ENCODE measurements around the gene ELAPOR1.
"Not testable (repeated sequence)": the region's sequence is repeated elsewhere in the genome, so short reads cannot be mapped to it uniquely, and the experiment has no call there.

The ELAPOR1 gene

DNA sequence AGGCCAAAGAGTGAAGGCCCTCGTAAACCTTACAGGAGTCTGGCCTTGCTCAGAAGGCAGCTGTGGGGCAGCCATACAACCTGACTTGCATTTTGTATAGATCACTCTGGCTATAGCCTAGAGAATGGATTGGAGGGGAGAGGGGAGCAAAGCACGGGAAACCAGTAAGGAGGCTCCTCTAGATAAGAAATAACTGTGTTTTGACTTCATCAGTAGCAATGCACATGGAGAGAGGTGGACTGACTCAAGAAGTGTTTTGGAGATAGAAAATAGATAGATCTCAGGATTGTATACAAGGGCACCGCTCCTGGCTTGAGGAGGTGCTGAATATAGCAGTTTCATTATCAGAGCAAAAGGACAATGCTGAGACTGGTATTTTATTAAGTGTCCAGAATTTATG, 26.5 kb downstream of the ELAPOR1 start:
- no peak for DNase-seq

DNA sequence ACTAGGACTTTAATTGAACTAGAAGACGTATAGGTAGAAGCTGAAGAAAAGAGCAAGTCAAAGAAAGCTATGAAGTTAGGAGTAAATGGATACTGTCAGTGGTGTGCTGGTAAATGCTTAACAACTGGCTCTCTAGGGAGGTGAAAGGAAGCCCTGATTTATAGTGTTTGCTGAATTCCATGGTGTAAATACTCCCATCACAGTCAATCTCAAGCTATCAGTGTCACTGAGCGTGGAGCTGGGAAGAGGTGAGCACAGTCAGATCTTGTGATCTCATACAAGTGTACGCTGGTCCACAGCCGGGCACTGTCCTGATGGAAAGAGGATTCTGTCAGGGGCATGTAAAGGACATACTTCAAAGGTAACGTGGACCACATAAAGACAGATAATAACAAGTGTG, 28.3 kb downstream of the ELAPOR1 start:
- DNase-seq: no peak

DNA sequence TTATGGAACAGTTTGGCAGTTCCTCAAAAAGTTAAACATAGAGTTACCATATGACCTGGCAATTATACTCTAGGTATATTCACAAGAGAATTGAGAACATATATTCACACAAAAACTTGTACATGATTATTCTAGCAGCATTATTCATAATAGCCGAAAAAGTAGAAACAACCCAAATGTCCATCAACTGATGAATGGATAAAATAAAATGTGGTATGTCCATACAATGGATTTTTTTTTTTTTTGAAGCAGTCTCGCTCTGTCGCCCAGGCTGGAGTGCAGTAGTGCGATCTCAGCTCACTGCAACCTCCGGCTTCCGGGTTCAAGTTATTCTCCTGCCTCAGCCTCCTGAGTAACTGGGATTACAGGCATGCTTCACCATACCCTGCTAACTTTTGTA, 28.8 kb downstream of the ELAPOR1 start:
- DNase-seq: not testable (repeated sequence)

DNA sequence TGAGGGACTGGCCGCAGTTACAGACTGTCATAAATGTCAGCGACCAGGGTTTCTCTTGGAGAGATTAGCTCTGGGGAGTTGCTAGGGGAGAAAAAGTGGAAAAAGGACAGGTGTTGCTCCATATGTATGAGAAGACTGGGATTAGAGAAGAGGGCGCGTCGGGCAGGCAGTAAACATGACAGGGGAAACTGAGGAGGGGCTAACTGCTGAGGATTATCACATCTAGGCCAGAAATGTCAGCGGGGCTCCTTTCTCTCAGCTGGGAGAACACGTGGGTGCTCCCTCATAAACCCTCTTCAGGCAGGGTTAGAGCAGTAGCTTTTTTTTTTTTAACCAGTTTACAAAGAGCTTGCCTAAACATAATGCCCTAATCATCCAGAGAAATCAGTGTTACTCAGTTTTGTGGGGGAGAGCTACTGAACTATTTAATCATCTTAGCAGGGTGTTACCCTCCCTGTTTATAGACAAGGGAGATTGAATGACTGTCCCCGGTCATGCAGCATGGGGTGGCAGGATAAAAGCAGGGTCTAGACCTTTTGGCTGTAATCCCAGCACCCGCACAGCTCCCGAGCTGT, 35.2 kb downstream of the ELAPOR1 start:
- no peak for DNase-seq

DNA sequence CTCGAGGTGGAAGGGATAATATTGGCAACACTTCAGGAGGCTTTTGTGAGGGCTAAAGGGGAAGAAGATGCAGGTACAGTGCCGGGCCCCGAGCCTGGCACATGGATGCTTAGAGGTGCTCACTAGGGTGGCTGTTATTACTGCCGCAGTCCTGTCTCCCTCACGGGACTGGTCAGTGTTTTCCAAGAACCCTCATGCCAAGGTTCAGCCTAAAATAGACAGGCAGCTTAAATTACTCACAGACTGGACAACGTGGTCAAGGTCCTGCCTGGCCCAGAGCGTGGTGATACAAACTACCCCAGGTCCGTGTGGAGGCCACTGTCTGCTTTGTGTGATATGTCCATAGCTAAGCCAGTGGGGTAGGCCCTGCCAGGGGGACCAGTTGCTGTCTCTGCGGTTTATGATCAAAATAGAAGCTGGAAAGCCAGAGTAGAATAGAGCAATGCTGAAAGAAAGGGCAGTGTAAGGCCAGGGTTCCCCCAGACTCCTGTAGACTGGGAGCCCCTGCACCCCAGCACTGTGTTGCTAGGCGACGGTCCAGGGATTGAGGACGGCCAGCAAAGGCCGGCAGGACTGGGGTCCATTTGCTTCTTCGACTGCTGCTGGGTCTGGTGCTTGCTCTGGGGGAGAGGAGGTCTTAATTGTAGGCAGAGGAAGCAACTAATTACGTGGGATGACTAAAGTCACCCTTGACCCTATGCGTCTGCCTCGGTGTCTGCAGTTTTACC, 36.1 kb downstream of the ELAPOR1 start:
- no peak for DNase-seq

DNA sequence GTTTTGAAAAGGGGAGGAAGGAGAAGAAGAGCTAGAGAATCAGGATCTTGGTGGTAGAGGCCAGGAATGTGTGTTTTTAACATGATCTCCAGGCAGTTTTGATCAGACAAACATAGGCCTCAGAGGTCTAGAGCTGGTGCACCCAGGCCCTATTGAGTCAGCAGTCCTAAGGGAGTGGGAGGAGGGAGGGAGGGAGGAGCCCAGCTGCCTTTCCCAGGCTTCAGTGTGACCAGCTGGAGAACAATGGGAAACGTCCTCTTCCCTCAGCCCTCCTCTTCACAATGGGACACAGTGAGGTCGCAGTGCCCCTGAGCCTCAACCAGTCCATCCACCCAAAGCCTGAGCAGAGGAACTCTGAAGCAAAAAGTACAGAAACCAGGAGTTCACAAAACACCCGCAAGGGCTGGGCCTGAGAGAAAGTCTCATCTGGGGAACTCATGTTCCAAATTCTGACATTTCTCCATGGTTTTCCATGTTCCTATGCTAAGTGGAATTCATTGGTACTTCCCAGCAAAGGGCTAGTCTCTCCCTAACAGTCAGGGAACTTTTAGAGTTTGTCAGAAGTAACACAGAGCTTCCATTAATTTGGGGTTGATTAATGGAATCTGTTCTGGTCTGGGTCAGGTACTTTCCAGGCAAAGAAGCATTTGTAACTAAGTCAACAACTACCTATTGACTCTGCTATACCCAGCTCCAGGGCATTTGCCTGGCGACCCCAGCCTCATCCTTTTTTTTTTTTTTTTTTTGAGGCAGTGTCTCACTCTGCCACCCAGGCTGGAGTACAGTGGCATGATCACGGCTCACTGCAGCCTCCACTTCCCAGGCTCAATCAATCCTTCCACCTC, 37.5 kb downstream of the ELAPOR1 start:
- no peak for DNase-seq

DNA sequence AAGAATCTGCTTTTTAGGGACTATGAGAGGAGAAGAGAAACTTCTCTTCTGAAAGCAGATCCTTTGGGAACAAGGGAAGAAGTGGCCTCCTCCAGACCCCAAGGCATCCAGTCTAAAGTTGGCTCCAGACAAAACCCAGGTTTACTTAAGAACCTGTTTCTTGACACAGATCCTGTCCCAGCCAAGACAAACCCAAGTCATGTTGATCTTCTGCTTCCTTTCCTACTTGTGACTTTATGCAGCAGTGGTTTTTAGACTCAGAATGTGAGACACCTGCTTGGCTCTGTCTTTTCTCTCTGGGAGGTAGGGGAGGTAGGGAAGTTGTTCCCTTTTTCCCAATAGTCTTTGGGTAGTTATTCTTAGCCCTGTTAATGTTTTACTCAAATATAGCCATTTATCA, 38.3 kb downstream of the ELAPOR1 start:
- DNase-seq: no peak

DNA sequence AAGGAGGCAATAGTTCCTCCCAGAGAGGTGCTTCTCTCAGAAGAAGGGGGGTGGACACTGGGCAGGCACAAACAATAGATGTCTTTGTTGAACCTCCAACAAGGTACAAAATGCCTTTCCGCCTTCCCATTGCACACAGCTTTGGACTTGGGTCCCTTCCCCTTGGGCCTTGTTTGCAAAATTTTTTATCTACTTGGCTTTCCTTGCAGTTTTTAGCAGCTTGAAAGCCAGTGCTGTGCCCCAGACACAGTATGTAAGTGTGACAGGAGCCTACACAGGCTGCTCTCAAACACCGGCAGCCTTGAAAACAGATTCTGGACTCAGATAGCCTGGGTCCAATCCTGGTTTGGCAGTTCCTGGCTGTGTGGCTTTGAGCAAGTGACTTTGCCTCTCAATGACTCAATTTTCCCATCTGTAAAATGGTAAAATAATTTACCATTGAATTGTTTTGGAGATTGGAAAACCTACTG, 43.0 kb downstream of the ELAPOR1 start:
- DNase-seq: no peak

DNA sequence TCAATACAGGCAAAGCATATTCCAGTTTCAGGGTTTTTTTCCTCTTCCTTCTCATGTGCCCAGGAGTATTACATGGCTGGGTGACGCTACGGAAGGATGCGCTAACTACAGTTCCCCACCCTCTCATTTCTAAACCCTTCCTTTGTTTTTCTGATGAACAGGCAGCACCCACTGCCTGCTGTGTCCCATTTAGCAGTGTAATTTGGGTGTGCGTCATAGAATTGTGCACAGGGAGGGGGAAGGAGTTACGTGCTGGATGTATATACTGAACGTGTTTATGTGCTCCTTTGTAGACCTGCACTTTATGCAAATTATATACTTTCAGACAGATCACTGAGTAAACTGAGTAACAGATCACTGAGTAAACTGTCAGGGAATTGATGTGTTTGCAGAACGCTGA, 44.5 kb downstream of the ELAPOR1 start:
- no peak for DNase-seq

DNA sequence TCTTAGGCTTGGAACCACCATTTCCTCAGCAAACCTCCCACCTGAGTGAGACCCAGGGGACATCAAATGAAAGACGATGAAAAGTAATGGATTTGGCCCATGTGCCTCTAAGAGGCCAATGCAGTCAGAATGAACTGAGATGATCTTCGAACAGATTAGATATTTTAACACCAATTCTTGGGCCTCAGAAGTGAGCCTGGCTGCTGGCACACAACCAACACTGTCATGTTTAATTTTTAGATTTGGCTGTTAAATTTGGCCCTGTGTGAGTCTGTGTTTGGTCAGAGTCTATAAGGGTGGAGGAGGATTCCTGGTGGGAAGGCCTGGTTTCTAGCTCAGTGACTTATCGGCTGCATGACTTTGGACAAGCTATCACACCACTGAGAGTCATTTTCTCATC, 45.4 kb downstream of the ELAPOR1 start:
- no peak for DNase-seq

DNA sequence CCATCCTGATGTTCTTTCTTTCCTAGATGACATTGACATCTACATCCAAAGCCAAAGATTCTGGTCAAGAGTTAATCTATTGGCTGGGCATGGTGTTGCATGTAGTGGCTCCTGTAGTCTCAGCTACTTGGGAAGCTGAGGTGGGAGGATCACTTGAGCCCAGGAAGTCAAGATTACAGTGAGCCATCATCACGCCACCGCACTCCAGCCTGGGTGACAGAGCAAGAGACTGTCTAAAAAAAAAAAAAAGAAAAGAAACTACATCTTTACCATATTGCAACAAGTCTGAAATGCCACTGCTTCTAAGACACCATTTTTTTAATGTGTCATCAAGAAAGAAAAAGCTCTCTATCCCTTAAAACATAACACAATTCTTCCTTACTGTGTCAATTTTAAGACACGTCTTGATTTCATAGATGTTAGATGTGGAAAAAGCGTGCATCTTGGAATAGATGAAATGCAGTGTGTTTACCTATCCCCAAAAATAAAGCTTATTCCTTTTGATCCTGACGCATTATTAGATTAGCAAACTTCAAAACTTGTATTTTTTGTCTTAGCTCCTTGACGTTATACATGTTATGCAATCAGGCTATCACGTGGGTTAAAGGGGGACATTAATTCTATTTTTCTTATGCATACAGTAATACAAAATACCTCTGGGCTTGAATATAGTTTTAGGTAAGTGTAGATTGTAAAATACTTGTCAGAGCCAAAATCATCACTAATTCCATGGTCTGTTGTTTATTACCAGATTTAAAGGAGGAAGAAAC, 46.3 kb downstream of the ELAPOR1 start:
- no peak for DNase-seq

DNA sequence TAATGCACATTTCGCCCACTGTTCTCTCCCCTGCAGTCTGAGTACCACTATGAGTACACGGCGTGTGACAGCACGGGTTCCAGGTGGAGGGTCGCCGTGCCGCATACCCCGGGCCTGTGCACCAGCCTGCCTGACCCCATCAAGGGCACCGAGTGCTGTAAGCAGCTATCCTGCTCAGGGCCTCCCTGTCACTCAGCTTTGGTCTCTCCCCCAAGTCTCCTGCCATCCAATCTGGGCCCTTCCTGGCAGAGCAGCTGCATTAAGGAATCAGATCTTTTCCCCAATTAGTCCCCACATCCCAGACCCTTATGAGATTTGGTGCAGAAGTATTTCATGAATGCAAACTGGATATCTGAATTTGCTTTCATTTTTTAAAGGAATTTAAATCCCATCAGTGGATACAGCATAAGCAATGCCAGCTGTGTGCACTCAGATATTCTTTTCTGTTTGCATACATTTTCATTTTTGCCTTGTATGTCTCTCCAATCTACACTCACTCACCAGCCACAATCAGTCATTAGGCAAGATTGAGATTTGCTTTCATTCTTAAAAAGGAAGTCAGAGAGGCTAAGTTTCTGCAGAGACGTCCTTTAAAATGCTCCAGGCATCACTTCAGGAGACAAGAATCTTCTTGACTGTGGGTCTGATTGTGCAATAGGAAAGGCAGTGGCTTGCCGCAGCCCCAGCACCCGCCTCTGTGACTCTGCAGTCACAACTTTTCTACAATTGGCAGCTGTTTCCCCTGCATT, 48.1 kb downstream of the ELAPOR1 start:
- DNase-seq: no peak

DNA sequence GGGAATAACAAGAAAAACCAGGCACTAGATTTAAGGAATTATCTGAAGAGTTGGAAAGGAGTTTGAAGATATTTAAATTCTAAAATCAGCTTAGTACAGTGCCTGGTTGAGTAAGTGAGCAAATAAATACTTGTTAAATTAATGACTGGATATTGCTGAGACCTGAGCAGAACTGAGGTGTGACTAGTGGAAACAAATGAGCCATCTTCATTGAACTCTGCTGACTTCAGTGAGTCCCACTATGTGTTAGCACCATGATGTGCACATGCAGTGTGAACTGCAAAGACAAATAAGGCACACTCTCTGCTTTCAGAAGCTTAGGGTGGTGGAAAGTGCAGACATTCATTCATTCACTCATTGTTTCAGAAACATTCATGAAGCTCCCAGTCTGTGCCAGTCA, 48.7 kb downstream of the ELAPOR1 start:
- no peak for DNase-seq

DNA sequence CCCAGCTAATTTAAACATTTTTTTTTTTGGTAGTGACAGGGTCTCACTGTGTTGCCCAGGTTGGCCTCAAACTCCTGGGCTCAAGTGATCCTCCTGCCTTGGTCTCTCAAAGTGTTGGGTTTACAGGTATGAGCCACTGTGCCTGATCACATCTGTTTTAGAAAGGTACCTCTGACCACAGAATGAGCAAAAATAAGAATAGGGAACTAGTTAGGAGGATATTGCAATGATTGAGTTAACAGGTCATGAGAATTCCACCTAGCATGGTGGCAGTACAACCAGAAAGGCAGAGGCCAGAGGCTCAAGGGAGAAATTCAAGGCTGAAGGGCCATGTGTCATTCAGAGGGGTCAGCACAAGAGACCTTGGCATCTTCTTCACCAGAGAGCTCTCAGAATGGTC, 49.6 kb downstream of the ELAPOR1 start:
- no peak for DNase-seq
